Spleen (tissue), 7 donors: ENCODE data around the gene PARVA.

Source experiments
- POLR2A ChIP-seq, 3 donors: fragments of 450-650 bp; IDR thresholded peaks; one replicate each; pipeline ENCODE4 v1.5.1; 2017; ENCODE audit warnings: antibody characterized with exemption in 3 of 3, mild to moderate bottlenecking in 1 of 3
- POLR2AphosphoS5 ChIP-seq, 3 donors: sonication (generic); formaldehyde crosslinking; IDR thresholded peaks; one replicate each; pipeline ENCODE4 v1.5.1; 2017; ENCODE audit warnings: antibody characterized with exemption in 3 of 3
- TF ChIP-seq, protein P1 (sequence below), 11 experiments: fragments of 200-600 bp in 7 of 11; fragments of 450-650 bp in 4 of 11; sonication (generic) in 4 of 11; IDR thresholded peaks in 8 of 11; conservative IDR thresholded peaks in 3 of 11; 1 replicate in 7 of 11; 2 replicates in 4 of 11; pipeline versions ENCODE4 v1.4.0 to v1.8.0; 2016 to 2021; ENCODE audit warnings: antibody characterized with exemption in 11 of 11, inconsistent platforms in 4 of 11, mild to moderate bottlenecking in 1 of 11
- donor health status: DM: no; HTN: no; CAD: no; lungs with moderate emphysema.
- donor health status: DM: no; HTN: no; CAD: no.
- donor health status: DM: no; HTN: no; CAD: no.

DNA sequence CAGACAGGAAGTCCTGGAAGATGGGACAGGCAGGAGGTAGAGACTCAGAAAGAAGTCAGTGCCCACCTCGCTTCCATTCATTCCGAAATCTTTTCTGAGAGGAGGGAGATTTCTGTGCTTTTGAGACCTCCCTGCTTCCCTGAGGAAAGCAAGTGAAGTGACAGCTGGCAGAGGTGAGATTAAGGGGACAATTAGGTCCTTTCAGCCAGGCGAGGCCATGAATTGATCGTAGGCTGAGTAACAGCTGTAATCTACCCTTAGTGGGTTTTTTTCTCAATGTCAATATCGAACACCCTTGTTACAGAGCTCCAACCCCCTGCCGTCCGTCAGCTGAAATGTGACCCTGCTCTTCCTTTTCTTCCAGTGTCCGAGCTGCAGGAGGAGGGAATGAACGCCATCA, 96.0 kb downstream of the PARVA start:
- TF ChIP-seq POLR2A (IDR thresholded peaks at IDR 0.05) (no peak), POLR2AphosphoS5 (IDR thresholded peaks at IDR 0.05) (no peak)
- TF ChIP-seq, protein P1, sequence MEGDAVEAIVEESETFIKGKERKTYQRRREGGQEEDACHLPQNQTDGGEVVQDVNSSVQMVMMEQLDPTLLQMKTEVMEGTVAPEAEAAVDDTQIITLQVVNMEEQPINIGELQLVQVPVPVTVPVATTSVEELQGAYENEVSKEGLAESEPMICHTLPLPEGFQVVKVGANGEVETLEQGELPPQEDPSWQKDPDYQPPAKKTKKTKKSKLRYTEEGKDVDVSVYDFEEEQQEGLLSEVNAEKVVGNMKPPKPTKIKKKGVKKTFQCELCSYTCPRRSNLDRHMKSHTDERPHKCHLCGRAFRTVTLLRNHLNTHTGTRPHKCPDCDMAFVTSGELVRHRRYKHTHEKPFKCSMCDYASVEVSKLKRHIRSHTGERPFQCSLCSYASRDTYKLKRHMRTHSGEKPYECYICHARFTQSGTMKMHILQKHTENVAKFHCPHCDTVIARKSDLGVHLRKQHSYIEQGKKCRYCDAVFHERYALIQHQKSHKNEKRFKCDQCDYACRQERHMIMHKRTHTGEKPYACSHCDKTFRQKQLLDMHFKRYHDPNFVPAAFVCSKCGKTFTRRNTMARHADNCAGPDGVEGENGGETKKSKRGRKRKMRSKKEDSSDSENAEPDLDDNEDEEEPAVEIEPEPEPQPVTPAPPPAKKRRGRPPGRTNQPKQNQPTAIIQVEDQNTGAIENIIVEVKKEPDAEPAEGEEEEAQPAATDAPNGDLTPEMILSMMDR (IDR thresholded peaks at IDR 0.05 in 8 of 11, conservative IDR thresholded peaks at IDR 0.05 in 3 of 11): no peak
